H1 (cell line): Measurements from ENCODE around the gene SLC25A21. TPM values are rescaled to one million over a fixed set of nuclear protein-coding genes. Genes with fewer than 3 reads are reported as not detected.

Experiments used
- CTCF ChIA-PET: fragments of 300-600 bp; sonication (Branson Sonifier 250); formaldehyde crosslinking; loops from one replicate; lab custom pipeline; 2021; ENCODE audit not compliant: partially characterized antibody; lab: Charles Lee
- POLR2A ChIA-PET: fragments of 300-600 bp; sonication (Branson Sonifier 250); formaldehyde crosslinking; loops from one replicate; lab custom pipeline; 2021; ENCODE audit warnings: inconsistent platforms; ENCODE audit not compliant: partially characterized antibody; lab: Charles Lee
- DNase-seq, 2 experiments: peaks; one replicate each; pipeline versions ENCODE4 v3.0.0 to v3.0.0-alpha.2; 2010 to 2022; ENCODE audit warnings: low spot score in 2 of 2, low read depth in 1 of 2, mixed read lengths in 1 of 2
- FAIRE-seq: peaks from 2 replicates; lab custom pipeline; 2011; peaks lifted over from hg19 to GRCh38; lab: Jason Lieb, UNC
- H2AFZ ChIP-seq: 2 replicates; pipeline ENCODE4 v1.8.1; 2012; ENCODE audit warnings: low read length, inconsistent platforms
- H2AK5ac ChIP-seq: 2 replicates; pipeline ENCODE4 v1.6.1; 2013; ENCODE audit warnings: low read depth, low read length
- H2BK120ac ChIP-seq: replicated peaks from 2 replicates; pipeline ENCODE3; 2013; ENCODE audit warnings: low read depth, low read length, inconsistent platforms
- H2BK12ac ChIP-seq: 2 replicates; pipeline ENCODE4 v1.6.1; 2013; ENCODE audit warnings: low read depth, low read length
- H2BK15ac ChIP-seq: 2 replicates; pipeline ENCODE4 v1.6.1; 2013; ENCODE audit warnings: low read length
- H2BK20ac ChIP-seq: 2 replicates; pipeline ENCODE4 v1.6.1; 2013; ENCODE audit warnings: low read length
- H2BK5ac ChIP-seq: 2 replicates; pipeline ENCODE4 v1.6.1; 2013; ENCODE audit warnings: low read depth, low read length
- H3K14ac ChIP-seq: 2 replicates; pipeline ENCODE4 v1.6.1; 2013; ENCODE audit warnings: inconsistent platforms; ENCODE audit not compliant: insufficient read length
- H3K18ac ChIP-seq: 2 replicates; pipeline ENCODE4 v1.6.1; 2013; ENCODE audit warnings: low read length; ENCODE audit errors: extremely low read depth
- H3K23ac ChIP-seq: 2 replicates; pipeline ENCODE4 v1.6.1; 2013; ENCODE audit warnings: inconsistent platforms; ENCODE audit not compliant: insufficient read length
- H3K23me2 ChIP-seq: 2 replicates; pipeline ENCODE4 v1.6.1; 2013; ENCODE audit warnings: low read depth, low read length
- H3K27ac ChIP-seq: 2 replicates; pipeline ENCODE4 v1.6.1; 2011; ENCODE audit warnings: low read depth, low read length, inconsistent platforms
- H3K27me3 ChIP-seq, 4 experiments: replicated peaks in 1 of 4; 1 replicate in 1 of 4; 2 replicates in 3 of 4; pipeline versions ENCODE4 v1.6.1 to v1.8.1; 2011 to 2013; ENCODE audit warnings: low read length in 3 of 4, mild to moderate bottlenecking in 3 of 4, inconsistent platforms in 2 of 4, mixed read lengths in 2 of 4, moderate library complexity in 1 of 4; ENCODE audit not compliant: control insufficient read depth in 3 of 4, insufficient read depth in 3 of 4; ENCODE audit errors: extremely low read depth in 1 of 4
- H3K36me3 ChIP-seq, 4 experiments: 2 replicates each; pipeline versions ENCODE4 v1.6.1 to v1.8.1; 2011 to 2013; ENCODE audit warnings: mild to moderate bottlenecking in 4 of 4, low read length in 3 of 4, moderate library complexity in 2 of 4, control low read depth in 1 of 4, inconsistent platforms in 1 of 4; ENCODE audit not compliant: insufficient read depth in 4 of 4, control insufficient read depth in 2 of 4
- H3K4ac ChIP-seq: replicated peaks from 2 replicates; pipeline ENCODE3; 2013; ENCODE audit warnings: low read length, low read depth, mixed read lengths, inconsistent platforms; ENCODE audit not compliant: insufficient read length
- H3K4me1 ChIP-seq, 4 experiments: replicated peaks in 1 of 4; 1 replicate in 1 of 4; 2 replicates in 3 of 4; pipeline versions ENCODE4 v1.6.1 to v1.8.1; 2011 to 2013; ENCODE audit warnings: low read length in 3 of 4, inconsistent platforms in 2 of 4, mixed read lengths in 1 of 4; ENCODE audit not compliant: insufficient read depth in 4 of 4, control insufficient read depth in 3 of 4
- H3K4me2 ChIP-seq, 2 experiments: 2 replicates each; pipeline versions ENCODE4 v1.6.1 to v1.8.1; 2011 to 2013; ENCODE audit warnings: low read depth in 2 of 2, low read length in 2 of 2, control low read depth in 1 of 2, inconsistent platforms in 1 of 2, mild to moderate bottlenecking in 1 of 2; ENCODE audit not compliant: insufficient read depth in 1 of 2
- H3K4me3 ChIP-seq, 4 experiments: fragments of 200-600, 300-600 bp in 1 of 4; sonication (generic), shearing (Covaris generic), sonication (Bioruptor Twin) in 1 of 4; 2 replicates each; pipeline versions ENCODE4 v1.5.1 to v1.8.1; 2011 to 2016; ENCODE audit warnings: low read length in 4 of 4, low read depth in 3 of 4, control low read depth in 2 of 4, inconsistent platforms in 2 of 4, mild to moderate bottlenecking in 2 of 4, mixed read lengths in 1 of 4, moderate library complexity in 1 of 4; ENCODE audit not compliant: insufficient read depth in 2 of 4; ENCODE audit errors: extremely low read depth in 1 of 4
- H3K56ac ChIP-seq: replicated peaks from 2 replicates; pipeline ENCODE3; 2013; ENCODE audit warnings: low read depth, mild to moderate bottlenecking, mixed read lengths, low read length, inconsistent platforms; ENCODE audit not compliant: insufficient read length
- H3K79me1 ChIP-seq: 2 replicates; pipeline ENCODE4 v1.6.1; 2013; ENCODE audit warnings: low read depth, low read length, control low read depth
- H3K79me2 ChIP-seq, 2 experiments: 2 replicates each; pipeline versions ENCODE4 v1.6.1 to v1.8.1; 2012 to 2013; ENCODE audit warnings: low read length in 2 of 2, mild to moderate bottlenecking in 2 of 2, inconsistent platforms in 1 of 2; ENCODE audit not compliant: insufficient read depth in 2 of 2, control insufficient read depth in 1 of 2
- H3K9ac ChIP-seq, 4 experiments: replicated peaks in 1 of 4; 1 replicate in 1 of 4; 2 replicates in 3 of 4; pipeline versions ENCODE4 v1.6.1 to v1.8.1; 2011 to 2013; ENCODE audit warnings: low read depth in 3 of 4, low read length in 3 of 4, control low read depth in 2 of 4, mild to moderate bottlenecking in 2 of 4, moderate library complexity in 2 of 4, inconsistent platforms in 1 of 4; ENCODE audit errors: extremely low read depth in 1 of 4
- H3K9me3 ChIP-seq, 2 experiments: 2 replicates each; pipeline versions ENCODE4 v1.6.1 to v1.8.1; 2012 to 2013; ENCODE audit warnings: mild to moderate bottlenecking in 2 of 2, moderate library complexity in 2 of 2, control low read depth in 1 of 2, inconsistent platforms in 1 of 2, low read depth in 1 of 2, low read length in 1 of 2, mixed read lengths in 1 of 2; ENCODE audit not compliant: insufficient read depth in 2 of 2
- H4K20me1 ChIP-seq, 2 experiments: replicated peaks in 1 of 2; 2 replicates each; pipeline versions ENCODE3 to v1.8.1; 2011 to 2013; ENCODE audit warnings: inconsistent platforms in 2 of 2, low read length in 2 of 2, mild to moderate bottlenecking in 1 of 2; ENCODE audit not compliant: insufficient read depth in 2 of 2, control insufficient read depth in 1 of 2
- H4K5ac ChIP-seq: 2 replicates; pipeline ENCODE4 v1.6.1; 2013; ENCODE audit warnings: low read length, low read depth, mixed read lengths, inconsistent platforms; ENCODE audit not compliant: insufficient read length
- H4K8ac ChIP-seq: 2 replicates; pipeline ENCODE4 v1.8.0; 2013; ENCODE audit warnings: mild to moderate bottlenecking, moderate library complexity, low read length, inconsistent platforms; ENCODE audit not compliant: insufficient read depth; ENCODE audit errors: extremely low read depth
- H4K91ac ChIP-seq: replicated peaks from 2 replicates; pipeline ENCODE3; 2013; ENCODE audit warnings: low read length, mixed read lengths, inconsistent platforms; ENCODE audit not compliant: insufficient read length
- ASH2L ChIP-seq: fragments of 200-600, 300-600 bp; sonication (generic); IDR thresholded peaks from one replicate; pipeline ENCODE4 v1.7.1; 2017; ENCODE audit warnings: low read length
- CREB1 ChIP-seq: IDR thresholded peaks from 2 replicates; pipeline ENCODE4 v1.6.1; 2012; ENCODE audit warnings: inconsistent platforms
- EP300 ChIP-seq, 2 experiments: IDR thresholded peaks; 1 replicate in 1 of 2; 2 replicates in 1 of 2; pipeline ENCODE4 v1.6.1; 2011 to 2012; ENCODE audit warnings: low read depth in 2 of 2, low read length in 2 of 2, mild to moderate bottlenecking in 2 of 2, borderline replicate concordance in 1 of 2, inconsistent platforms in 1 of 2, moderate library complexity in 1 of 2
- EZH2 ChIP-seq: fragments of 200-600 bp; sonication (generic); IDR thresholded peaks from 2 replicates; pipeline ENCODE4 v1.7.1; 2012; ENCODE audit warnings: low read depth, mild to moderate bottlenecking, moderate library complexity, low read length, inconsistent platforms; ENCODE audit not compliant: severe bottlenecking
- GTF2F1 ChIP-seq: IDR thresholded peaks from 2 replicates; pipeline ENCODE4 v1.6.1; 2012; ENCODE audit warnings: low read depth, low read length, improper control_type of control experiment, borderline replicate concordance
- HDAC2 ChIP-seq, 2 experiments: fragments of 300-600 bp in 1 of 2; sonication (generic) in 1 of 2; IDR thresholded peaks; 2 replicates each; pipeline ENCODE4 v1.6.1; 2011 to 2012; ENCODE audit warnings: low read depth in 2 of 2, low read length in 2 of 2, mild to moderate bottlenecking in 2 of 2, moderate library complexity in 2 of 2, borderline replicate concordance in 1 of 2, inconsistent platforms in 1 of 2
- KDM5A ChIP-seq: fragments of 200-600 bp; IDR thresholded peaks from 2 replicates; pipeline ENCODE4 v1.7.1; 2012; ENCODE audit warnings: mild to moderate bottlenecking, low read length, inconsistent platforms, mixed read lengths
- NANOG ChIP-seq: IDR thresholded peaks from 2 replicates; pipeline ENCODE4 v1.6.1; 2011; ENCODE audit warnings: low read length, low read depth, mild to moderate bottlenecking, inconsistent platforms; ENCODE audit not compliant: insufficient read depth, poor library complexity, severe bottlenecking
- RXRA ChIP-seq: IDR thresholded peaks from 2 replicates; pipeline ENCODE4 v1.6.1; 2011; ENCODE audit warnings: low read depth, mild to moderate bottlenecking, low read length, moderate library complexity; ENCODE audit not compliant: insufficient read depth
- SIN3A ChIP-seq, 2 experiments: IDR thresholded peaks in 1 of 2; conservative IDR thresholded peaks in 1 of 2; 2 replicates each; pipeline ENCODE4 v1.6.1; 2011 to 2012; ENCODE audit warnings: low read length in 2 of 2, improper control_type of control experiment in 1 of 2, low read depth in 1 of 2, mild to moderate bottlenecking in 1 of 2
- SP1 ChIP-seq: IDR thresholded peaks from 2 replicates; pipeline ENCODE4 v1.6.1; 2011; ENCODE audit warnings: low read depth, low read length
- SP2 ChIP-seq: IDR thresholded peaks from 2 replicates; pipeline ENCODE4 v1.6.1; 2012; ENCODE audit warnings: mild to moderate bottlenecking, low read length, inconsistent platforms
- WGBS, 2 experiments: shearing (Covaris generic) in 1 of 2; methylation state at CpG; one replicate each; pipeline versions ENCODE4 v1.1.6 to v1.1.7; 2013 to 2015; ENCODE audit warnings: low lambda C conversion rate in 2 of 2, mixed read lengths in 2 of 2, inconsistent platforms in 1 of 2, low coverage in 1 of 2, missing lambda C conversion rate in 1 of 2; ENCODE audit not compliant: insufficient replicate concordance in 2 of 2, insufficient coverage in 1 of 2, insufficient read length in 1 of 2; ENCODE audit errors: extremely low coverage in 1 of 2, missing lambda C conversion rate in 1 of 2; 5-methylcytosine and 5-hydroxymethylcytosine counted together
- polyA plus RNA-seq, 7 experiments: library from polyadenylated mRNA; depleted of rRNA in 3 of 7; stranded (reverse) in 5 of 7; unstranded in 2 of 7; fragments of >200 nt in 5 of 7; fragments of 200-250 nt in 2 of 7; gene quantifications; 1 replicate in 5 of 7; 2 replicates in 1 of 7; 4 replicates in 1 of 7; pipeline versions ENCODE4 v1.2.1 to v1.2.3, GENCODE V29; 2011 to 2013; ENCODE audit warnings: missing spikeins in 2 of 7, mixed read lengths in 2 of 7
- total RNA-seq: library from RNA; stranded (reverse); fragmentation: NEBNext Ultra II Directional; extraction: Animal tissue kit (Norgen Biotek cat#: 25700); gene quantifications from 2 replicates; pipeline ENCODE4 v1.2.1, GENCODE V29; 2021
- TF ChIP-seq, protein P1 (sequence below): IDR thresholded peaks from 2 replicates; pipeline ENCODE4 v1.6.1; 2011; ENCODE audit warnings: low read length, improper control_type of control experiment

SLC25A21 gene
- total and polyA plus RNA-seq, 2 of the 8 experiments (the other 6 are each of a cell fraction or from before 2014, with no cell fraction given) = 6.9 to 15.7 TPM

DNA sequence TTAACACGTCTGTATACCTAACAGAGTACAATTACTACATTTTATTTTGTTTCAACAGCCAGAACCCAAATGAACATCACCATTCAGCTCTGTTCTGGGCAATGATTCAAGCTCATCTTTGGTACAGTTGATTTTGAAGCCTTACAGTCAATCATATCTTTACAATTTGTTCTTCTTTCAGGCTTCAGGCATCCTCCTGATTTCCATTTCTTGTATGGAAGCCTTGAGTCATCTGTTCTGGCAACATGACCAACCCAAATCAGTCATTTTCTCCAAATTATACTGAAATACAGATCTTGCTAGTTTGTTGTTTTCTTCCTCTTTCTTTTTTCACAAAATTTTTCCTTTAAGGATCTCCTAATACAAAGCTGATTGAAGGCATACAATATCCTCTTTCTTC lies 430.5 kb downstream of the SLC25A21 start:
- FAIRE-seq (no peak), DNase-seq (no peak)
- no peak overlapping the region for H3K14ac ChIP-seq
- no peaks in the 10 kb centered on the region for H3K4me1 ChIP-seq
- no peak overlapping the region for H3K23ac ChIP-seq
- H2BK12ac ChIP-seq = no peak overlapping the region
- ChIA-PET POLR2A (no interaction called here), CTCF (interaction anchor here (1.1 kb wide), 1 partner anchor 94 kb away, joined by 4 read pairs; no protein-coding TSS in a partner anchor)
- no peak overlapping the region for H2AK5ac ChIP-seq
- no peak overlapping the region for H4K91ac ChIP-seq
- no peak overlapping the region for H3K9ac ChIP-seq
- no peak overlapping the region for H4K5ac ChIP-seq
- no peaks in the 10 kb centered on the region for H3K36me3 ChIP-seq
- H3K79me1 ChIP-seq = no peaks in the 10 kb centered on the region
- H2BK20ac ChIP-seq = no peak overlapping the region
- H2BK15ac ChIP-seq = no peak overlapping the region
- no peak overlapping the region for H3K27ac ChIP-seq
- H3K18ac ChIP-seq = no peak overlapping the region
- no peak overlapping the region for H3K56ac ChIP-seq
- H2BK5ac ChIP-seq = no peak overlapping the region
- WGBS, 2 experiments = 70% methylated on average over 1 of the region's 1 CpG; no CpG with 5 or more reads in 1 of the 2 experiments
- no peak overlapping the region for H4K8ac ChIP-seq
- H4K20me1 ChIP-seq = peaks cover 0 to 2% of the 10 kb centered on the region in 2 experiments
- H3K23me2 ChIP-seq = no peaks in the 10 kb centered on the region
- H3K79me2 ChIP-seq = no peaks in the 10 kb centered on the region
- no peak overlapping the region for H3K4me3 ChIP-seq
- H3K4me2 ChIP-seq = no peak overlapping the region
- H2AFZ ChIP-seq = no peak overlapping the region
- H3K9me3 ChIP-seq = no peaks in the 10 kb centered on the region
- H2BK120ac ChIP-seq = no peak overlapping the region
- no peak overlapping the region for H3K4ac ChIP-seq
- peaks cover 0 to 1% (median 0%) of the 10 kb centered on the region in 4 experiments; a peak in 1 of 7 replicates for H3K27me3 ChIP-seq
- no peak for TF ChIP-seq ASH2L
- TF ChIP-seq SP2 = no peak
- no peak for TF ChIP-seq CREB1
- TF ChIP-seq, protein P1, sequence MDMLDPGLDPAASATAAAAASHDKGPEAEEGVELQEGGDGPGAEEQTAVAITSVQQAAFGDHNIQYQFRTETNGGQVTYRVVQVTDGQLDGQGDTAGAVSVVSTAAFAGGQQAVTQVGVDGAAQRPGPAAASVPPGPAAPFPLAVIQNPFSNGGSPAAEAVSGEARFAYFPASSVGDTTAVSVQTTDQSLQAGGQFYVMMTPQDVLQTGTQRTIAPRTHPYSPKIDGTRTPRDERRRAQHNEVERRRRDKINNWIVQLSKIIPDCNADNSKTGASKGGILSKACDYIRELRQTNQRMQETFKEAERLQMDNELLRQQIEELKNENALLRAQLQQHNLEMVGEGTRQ = no peak
- no peak for TF ChIP-seq SIN3A (conservative IDR thresholded peaks at IDR 0.05 in 1 of 2, IDR thresholded peaks at IDR 0.05 in 1 of 2; ENCODE audit: low read depth in 1 of 2, low read length in 2 of 2)
- no peak for TF ChIP-seq SP1
- TF ChIP-seq EP300 (IDR thresholded peaks at IDR 0.05; ENCODE audit: borderline replicate concordance in 1 of 2, low read depth in 2 of 2, low read length in 2 of 2) = no peak
- no peak for TF ChIP-seq EZH2
- no peak for TF ChIP-seq HDAC2 (IDR thresholded peaks at IDR 0.05; ENCODE audit: borderline replicate concordance in 1 of 2, low read depth in 2 of 2, low read length in 2 of 2)
- no peak for TF ChIP-seq KDM5A
- TF ChIP-seq RXRA = no peak
- TF ChIP-seq NANOG = no peak
- no peak for TF ChIP-seq GTF2F1
